GM23248 (cell line): Measurements from ENCODE around the gene GLYATL2.

ENCODE experiments used
- EZH2 ChIP-seq: fragments of 200-600 bp; sonication (generic); IDR thresholded peaks from 2 replicates; pipeline ENCODE4 v1.6.1; 2018; ENCODE audit warnings: antibody characterized with exemption, mild to moderate bottlenecking; ENCODE audit not compliant: insufficient read depth, poor library complexity, severe bottlenecking
- EZH2phosphoT487 ChIP-seq: fragments of 200-600 bp; sonication (generic); IDR thresholded peaks from 2 replicates; pipeline ENCODE4 v1.6.1; 2018; ENCODE audit warnings: antibody characterized with exemption, moderate library complexity, mild to moderate bottlenecking, low read depth; ENCODE audit not compliant: insufficient read depth

DNA sequence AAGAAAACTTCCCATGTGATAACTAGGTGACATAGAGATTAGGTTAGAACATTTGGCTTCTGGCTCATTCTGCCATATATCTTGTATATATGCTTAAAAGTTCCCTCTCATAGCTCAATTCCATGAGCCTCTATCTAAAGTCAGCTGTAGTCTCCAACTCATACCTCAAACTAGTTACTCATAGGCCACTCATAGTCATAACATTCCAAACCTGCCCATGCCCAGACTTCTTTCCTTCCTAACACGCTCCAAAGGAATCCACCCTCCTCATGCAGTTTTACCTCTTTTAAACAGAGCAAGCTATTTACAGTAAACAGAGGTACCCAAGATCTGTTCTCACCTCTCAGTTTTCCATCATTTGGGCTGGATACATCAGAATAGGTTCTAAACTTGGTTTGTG is 39.4 kb downstream of the GLYATL2 start:
- TF ChIP-seq EZH2 (no peak), EZH2phosphoT487 (no peak)
